ENCODE results near the gene RASA3.

GRCh38 chr13:114029866-114030625, 102.4 kb downstream of the RASA3 start:
- TF ChIP-seq, protein P1, sequence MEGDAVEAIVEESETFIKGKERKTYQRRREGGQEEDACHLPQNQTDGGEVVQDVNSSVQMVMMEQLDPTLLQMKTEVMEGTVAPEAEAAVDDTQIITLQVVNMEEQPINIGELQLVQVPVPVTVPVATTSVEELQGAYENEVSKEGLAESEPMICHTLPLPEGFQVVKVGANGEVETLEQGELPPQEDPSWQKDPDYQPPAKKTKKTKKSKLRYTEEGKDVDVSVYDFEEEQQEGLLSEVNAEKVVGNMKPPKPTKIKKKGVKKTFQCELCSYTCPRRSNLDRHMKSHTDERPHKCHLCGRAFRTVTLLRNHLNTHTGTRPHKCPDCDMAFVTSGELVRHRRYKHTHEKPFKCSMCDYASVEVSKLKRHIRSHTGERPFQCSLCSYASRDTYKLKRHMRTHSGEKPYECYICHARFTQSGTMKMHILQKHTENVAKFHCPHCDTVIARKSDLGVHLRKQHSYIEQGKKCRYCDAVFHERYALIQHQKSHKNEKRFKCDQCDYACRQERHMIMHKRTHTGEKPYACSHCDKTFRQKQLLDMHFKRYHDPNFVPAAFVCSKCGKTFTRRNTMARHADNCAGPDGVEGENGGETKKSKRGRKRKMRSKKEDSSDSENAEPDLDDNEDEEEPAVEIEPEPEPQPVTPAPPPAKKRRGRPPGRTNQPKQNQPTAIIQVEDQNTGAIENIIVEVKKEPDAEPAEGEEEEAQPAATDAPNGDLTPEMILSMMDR (IDR thresholded peaks at IDR 0.05; ENCODE audit: borderline replicate concordance, extremely low read depth, low read length, poor library complexity, severe bottlenecking), result no peak
- no peak for TF ChIP-seq EZH2 (IDR thresholded peaks at IDR 0.05; ENCODE audit: borderline replicate concordance, low read depth, low read length, severe bottlenecking)

Measured in DND-41 (cell line).